Prostate gland (tissue), 2 donors: ENCODE results near the gene LINGO1. TPM values are rescaled to one million over a fixed set of nuclear protein-coding genes. Genes with fewer than 3 reads are reported as not detected.
A peak's percentile ranks its signal among the peaks of the same experiment; 100 is the strongest.

Experiments
- DNase-seq: peaks from one replicate; pipeline ENCODE4 v3.0.0-alpha.2; 2019; ENCODE audit warnings: low spot score
- H3K27ac ChIP-seq, 2 donors: fragments of 200-600 bp; sonication (generic); 2 replicates each; pipeline ENCODE4 v1.5.1; 2017 to 2019
- H3K27me3 ChIP-seq: fragments of 200-600 bp; sonication (generic); replicated peaks from 2 replicates; pipeline ENCODE4 v1.5.1; 2019; ENCODE audit not compliant: insufficient read depth
- H3K36me3 ChIP-seq, 2 donors: fragments of 200-600 bp; sonication (generic); 1 replicate in 1 of 2; 2 replicates in 1 of 2; pipeline versions ENCODE4 v1.5.1 to v1.8.1; 2017 to 2019
- H3K4me1 ChIP-seq: fragments of 200-600 bp; sonication (generic); replicated peaks from 2 replicates; pipeline ENCODE4 v1.5.1; 2019
- H3K4me3 ChIP-seq, 2 donors: fragments of 200-600 bp; sonication (generic); 2 replicates each; pipeline ENCODE4 v1.5.1; 2017 to 2019
- H3K9me3 ChIP-seq: fragments of 200-600 bp; sonication (generic); 2 replicates; pipeline ENCODE4 v1.5.1; 2017
- POLR2A ChIP-seq: fragments of 450-650 bp; IDR thresholded peaks from one replicate; pipeline ENCODE4 v1.6.1; 2016; ENCODE audit warnings: antibody characterized with exemption, mild to moderate bottlenecking
- POLR2AphosphoS5 ChIP-seq: sonication (generic); formaldehyde crosslinking; IDR thresholded peaks from one replicate; pipeline ENCODE4 v1.6.1; 2017; ENCODE audit warnings: antibody characterized with exemption
- WGBS: methylation state at CpG from one replicate; pipeline ENCODE4 v1.1.5; 2018; 5-methylcytosine and 5-hydroxymethylcytosine counted together
- intact Hi-C: fragments of 100-400 bp; cut with DNase I; formaldehyde crosslinking; loops from one replicate; pipeline ENCODE4 v1.14.2; 2022
- total RNA-seq, 2 donors: library from RNA; depleted of rRNA; stranded (reverse); fragments of >200 nt; gene quantifications; one replicate each; pipeline ENCODE4 v1.1.0, GENCODE V29; 2016
- TF ChIP-seq, protein P1 (sequence below), 4 experiments: fragments of 200-600 bp in 2 of 4; fragments of 450-650 bp in 2 of 4; sonication (generic) in 2 of 4; IDR thresholded peaks; 1 replicate in 3 of 4; 2 replicates in 1 of 4; pipeline ENCODE4 v1.5.1; 2016 to 2019; ENCODE audit warnings: antibody characterized with exemption in 4 of 4, mild to moderate bottlenecking in 2 of 4, moderate library complexity in 2 of 4

LINGO1 gene
- total RNA-seq, 2 donors from 2014 or later = 2.9 to 10.2 TPM

DNA sequence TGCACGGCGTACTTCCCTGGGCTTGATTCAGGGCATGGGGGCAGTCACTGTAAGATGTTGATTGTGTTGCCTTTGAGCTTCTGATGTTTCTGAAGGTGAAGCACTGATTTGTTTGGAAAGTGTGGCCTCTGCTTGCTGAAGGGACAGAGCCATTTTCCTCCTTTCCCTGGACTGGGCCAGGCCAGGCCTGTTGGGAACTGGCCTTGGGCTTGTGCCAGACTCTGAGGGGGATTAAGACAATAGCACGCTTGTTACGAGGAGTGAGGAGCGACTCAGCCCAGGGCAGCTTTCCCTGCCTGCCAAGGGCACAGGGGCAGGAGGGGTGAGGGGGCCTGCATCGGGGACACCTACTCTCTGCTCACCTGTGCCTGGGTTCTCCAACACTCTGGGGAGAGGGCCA is 42.9 kb downstream of the LINGO1 start:
- H3K9me3 ChIP-seq = no peaks in the 10 kb centered on the region
- H3K27ac ChIP-seq = no peak overlapping the region
- intact Hi-C loops = no loop called here
- no peak for DNase-seq
- H3K4me3 ChIP-seq = no peak overlapping the region
- no peaks in the 10 kb centered on the region for H3K4me1 ChIP-seq
- WGBS = 64% methylated on average over 6 of the region's 6 CpGs
- TF ChIP-seq POLR2AphosphoS5 (no peak), POLR2A (no peak)
- TF ChIP-seq, protein P1, sequence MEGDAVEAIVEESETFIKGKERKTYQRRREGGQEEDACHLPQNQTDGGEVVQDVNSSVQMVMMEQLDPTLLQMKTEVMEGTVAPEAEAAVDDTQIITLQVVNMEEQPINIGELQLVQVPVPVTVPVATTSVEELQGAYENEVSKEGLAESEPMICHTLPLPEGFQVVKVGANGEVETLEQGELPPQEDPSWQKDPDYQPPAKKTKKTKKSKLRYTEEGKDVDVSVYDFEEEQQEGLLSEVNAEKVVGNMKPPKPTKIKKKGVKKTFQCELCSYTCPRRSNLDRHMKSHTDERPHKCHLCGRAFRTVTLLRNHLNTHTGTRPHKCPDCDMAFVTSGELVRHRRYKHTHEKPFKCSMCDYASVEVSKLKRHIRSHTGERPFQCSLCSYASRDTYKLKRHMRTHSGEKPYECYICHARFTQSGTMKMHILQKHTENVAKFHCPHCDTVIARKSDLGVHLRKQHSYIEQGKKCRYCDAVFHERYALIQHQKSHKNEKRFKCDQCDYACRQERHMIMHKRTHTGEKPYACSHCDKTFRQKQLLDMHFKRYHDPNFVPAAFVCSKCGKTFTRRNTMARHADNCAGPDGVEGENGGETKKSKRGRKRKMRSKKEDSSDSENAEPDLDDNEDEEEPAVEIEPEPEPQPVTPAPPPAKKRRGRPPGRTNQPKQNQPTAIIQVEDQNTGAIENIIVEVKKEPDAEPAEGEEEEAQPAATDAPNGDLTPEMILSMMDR (IDR thresholded peaks at IDR 0.05) = no peak
- no peaks in the 10 kb centered on the region for H3K27me3 ChIP-seq
- H3K36me3 ChIP-seq = no peaks in the 10 kb centered on the region

DNA sequence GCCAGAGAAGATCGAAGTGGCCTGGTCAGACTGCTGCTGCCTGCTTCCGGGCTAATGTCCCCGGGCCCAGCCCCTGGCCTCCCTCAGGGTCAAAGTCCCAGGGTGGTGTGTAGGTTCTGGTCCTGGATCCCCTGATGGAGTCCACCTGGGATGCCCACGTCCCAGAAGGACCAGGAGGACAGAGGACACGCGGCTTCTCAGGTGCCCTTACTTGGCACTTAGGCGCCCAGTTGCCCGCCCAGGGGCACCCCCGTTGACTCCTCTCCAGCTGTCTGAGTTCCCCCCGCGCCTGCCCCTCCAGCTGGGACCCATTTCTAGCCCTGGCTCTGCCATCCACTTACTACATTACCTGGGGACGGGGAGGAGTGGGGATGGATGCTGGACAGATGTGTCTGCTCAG is 44.6 kb downstream of the LINGO1 start:
- intact Hi-C loops = no loop called here
- no peak overlapping the region for H3K4me3 ChIP-seq
- TF ChIP-seq, protein P1 (IDR thresholded peaks at IDR 0.05) = no peak
- TF ChIP-seq POLR2A = no peak
- no peak for TF ChIP-seq POLR2AphosphoS5
- no peaks in the 10 kb centered on the region for H3K27me3 ChIP-seq
- WGBS = 96% methylated on average over 10 of the region's 12 CpGs
- H3K36me3 ChIP-seq = no peaks in the 10 kb centered on the region
- H3K4me1 ChIP-seq = no peaks in the 10 kb centered on the region
- no peak overlapping the region for H3K27ac ChIP-seq
- no peaks in the 10 kb centered on the region for H3K9me3 ChIP-seq
- no peak for DNase-seq

DNA sequence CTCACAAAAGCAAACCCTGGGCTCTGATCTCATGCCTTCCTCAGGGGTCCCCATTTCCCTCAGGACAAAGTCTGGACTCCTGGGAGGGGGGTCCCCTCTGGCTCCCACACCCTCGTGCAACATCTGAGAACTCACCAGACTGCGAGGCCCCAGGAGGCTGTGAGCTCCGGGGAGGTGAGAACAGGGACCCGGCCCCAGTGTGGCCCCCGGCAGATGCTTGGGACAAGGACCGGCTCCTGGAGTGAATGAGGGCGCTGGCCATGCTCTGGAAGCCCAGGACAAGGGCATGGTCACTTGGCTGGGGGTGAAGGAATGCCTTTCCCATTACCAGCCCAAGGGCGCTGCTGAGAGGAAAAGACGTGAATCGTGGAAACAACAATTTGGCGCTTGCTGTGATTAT is 48.0 kb downstream of the LINGO1 start:
- no peak for DNase-seq
- Histone ChIP-seq H3K9me3 (no peaks in the 10 kb centered on the region), H3K27ac (no peak overlapping the region), H3K4me1 (no peaks in the 10 kb centered on the region), H3K4me3 (no peak overlapping the region), H3K27me3 (no peaks in the 10 kb centered on the region), H3K36me3 (no peaks in the 10 kb centered on the region)
- TF ChIP-seq POLR2AphosphoS5 (no peak), POLR2A (no peak)
- WGBS = 88% methylated on average over 11 of the region's 11 CpGs
- intact Hi-C loops = no loop called here

DNA sequence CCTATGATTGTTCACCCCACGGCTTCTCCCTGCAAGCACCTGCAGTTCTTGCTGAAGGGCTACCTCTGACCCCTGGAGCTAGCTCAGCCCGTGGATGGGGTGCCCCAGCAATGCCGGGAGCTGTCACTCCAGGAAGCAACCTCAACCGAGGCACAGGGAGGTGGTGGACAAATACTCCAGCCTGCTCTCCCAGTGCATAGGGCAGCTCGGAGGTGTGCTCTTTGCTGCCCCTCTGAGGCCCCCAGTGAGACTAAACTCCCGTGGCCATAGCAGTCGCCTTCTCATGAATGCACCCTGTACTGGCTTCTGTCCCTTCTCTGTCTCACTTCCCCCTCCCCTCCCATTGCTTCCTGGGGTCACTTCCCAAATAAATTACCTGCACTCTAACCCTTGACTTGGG is 48.5 kb downstream of the LINGO1 start:
- no peaks in the 10 kb centered on the region for H3K27me3 ChIP-seq
- intact Hi-C loops = no loop called here
- no peaks in the 10 kb centered on the region for H3K4me1 ChIP-seq
- H3K9me3 ChIP-seq = no peaks in the 10 kb centered on the region
- no peaks in the 10 kb centered on the region for H3K36me3 ChIP-seq
- DNase-seq = no peak
- H3K4me3 ChIP-seq = no peak overlapping the region
- TF ChIP-seq POLR2AphosphoS5 (no peak), POLR2A (no peak)
- TF ChIP-seq, protein P1 (IDR thresholded peaks at IDR 0.05) = no peak
- no peak overlapping the region for H3K27ac ChIP-seq
- 86% methylated on average over 6 of the region's 7 CpGs for WGBS

DNA sequence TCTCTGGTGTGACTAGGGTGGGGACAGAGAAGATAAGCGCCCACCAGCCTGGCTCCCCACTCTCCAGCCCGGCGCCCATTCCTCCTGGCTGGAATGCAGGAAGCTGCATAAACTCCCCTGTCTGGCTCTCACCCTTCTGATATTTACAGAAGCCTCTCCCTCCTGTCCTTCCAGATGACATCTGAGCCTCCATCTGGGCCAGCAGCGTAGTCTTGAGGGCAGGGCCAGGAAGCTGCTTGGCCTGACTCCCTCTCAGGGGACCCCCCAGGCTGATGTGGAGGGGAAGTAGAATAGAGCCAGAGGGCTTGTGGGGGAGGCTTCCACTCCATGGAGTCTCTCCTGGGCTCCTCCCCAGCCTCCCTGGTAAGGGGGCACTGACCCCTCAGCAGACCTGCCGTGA is 49.9 kb downstream of the LINGO1 start:
- H3K4me3 ChIP-seq = no peak overlapping the region
- 44% methylated on average over 5 of the region's 5 CpGs for whole genome bisulfite sequencing
- H3K27me3 ChIP-seq = no peaks in the 10 kb centered on the region
- H3K36me3 ChIP-seq = no peaks in the 10 kb centered on the region
- no peak overlapping the region for H3K27ac ChIP-seq
- H3K9me3 ChIP-seq = no peaks in the 10 kb centered on the region
- no peaks in the 10 kb centered on the region for H3K4me1 ChIP-seq
- intact Hi-C loops = no loop called here
- no peak for TF ChIP-seq POLR2A
- TF ChIP-seq, protein P1 (IDR thresholded peaks at IDR 0.05) = no peak
- no peak for TF ChIP-seq POLR2AphosphoS5
- peak; percentile 12 for DNase-seq
